ENCODE results near the gene ASTN2.
"Not testable (repeated sequence)": the region's sequence is repeated elsewhere in the genome, so short reads cannot be mapped to it uniquely, and the experiment has no call there.

ASTN2 gene

DNA sequence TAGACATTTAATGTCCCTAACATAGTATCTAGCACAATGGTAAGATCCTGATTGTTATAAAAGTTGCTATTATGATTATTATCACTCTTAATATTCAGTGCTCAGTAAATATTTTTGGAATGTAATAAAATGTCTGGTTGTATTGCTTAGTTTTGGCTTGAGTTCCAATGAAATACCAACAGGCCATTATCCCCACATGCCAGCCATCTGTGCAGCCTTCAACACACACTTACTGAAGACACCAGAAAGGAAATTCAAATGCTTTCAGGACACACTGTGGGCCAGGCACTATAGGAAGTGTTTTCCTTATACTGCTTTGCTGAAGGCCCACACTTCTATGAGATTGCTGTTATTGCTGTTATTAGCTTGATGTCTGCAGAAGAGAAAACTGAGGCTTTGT, 570.2 kb downstream of the ASTN2 start:
- DNase-seq = no peak

GRCh38 chr9:116843863-116844620, 570.8 kb downstream of the ASTN2 start:
- DNase-seq = no peak

DNA sequence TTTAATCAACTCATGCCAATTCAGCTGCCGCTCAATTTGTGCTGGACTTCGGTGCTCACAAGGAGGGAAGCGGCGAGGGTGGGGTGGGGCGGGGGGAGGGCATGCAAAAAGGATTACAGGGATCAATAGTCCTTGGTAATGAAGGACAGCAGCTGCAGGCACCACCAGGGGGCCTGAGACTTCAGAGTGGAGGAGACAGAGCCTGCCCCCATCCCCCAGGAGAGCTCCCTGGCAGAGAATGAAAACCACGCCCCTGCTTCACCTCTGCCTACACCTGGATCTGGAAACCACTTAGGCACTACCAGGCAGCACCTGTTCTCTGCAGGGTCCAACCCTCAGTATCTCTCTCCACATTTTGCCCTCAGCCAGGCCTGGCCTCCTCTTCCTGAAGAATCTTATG, 572.2 kb downstream of the ASTN2 start:
- no peak for DNase-seq

- not testable (repeated sequence) for DNase-seq
Observed at GRCh38 chr9:116838468-116838867, 576.4 kb downstream of the ASTN2 start.

DNA sequence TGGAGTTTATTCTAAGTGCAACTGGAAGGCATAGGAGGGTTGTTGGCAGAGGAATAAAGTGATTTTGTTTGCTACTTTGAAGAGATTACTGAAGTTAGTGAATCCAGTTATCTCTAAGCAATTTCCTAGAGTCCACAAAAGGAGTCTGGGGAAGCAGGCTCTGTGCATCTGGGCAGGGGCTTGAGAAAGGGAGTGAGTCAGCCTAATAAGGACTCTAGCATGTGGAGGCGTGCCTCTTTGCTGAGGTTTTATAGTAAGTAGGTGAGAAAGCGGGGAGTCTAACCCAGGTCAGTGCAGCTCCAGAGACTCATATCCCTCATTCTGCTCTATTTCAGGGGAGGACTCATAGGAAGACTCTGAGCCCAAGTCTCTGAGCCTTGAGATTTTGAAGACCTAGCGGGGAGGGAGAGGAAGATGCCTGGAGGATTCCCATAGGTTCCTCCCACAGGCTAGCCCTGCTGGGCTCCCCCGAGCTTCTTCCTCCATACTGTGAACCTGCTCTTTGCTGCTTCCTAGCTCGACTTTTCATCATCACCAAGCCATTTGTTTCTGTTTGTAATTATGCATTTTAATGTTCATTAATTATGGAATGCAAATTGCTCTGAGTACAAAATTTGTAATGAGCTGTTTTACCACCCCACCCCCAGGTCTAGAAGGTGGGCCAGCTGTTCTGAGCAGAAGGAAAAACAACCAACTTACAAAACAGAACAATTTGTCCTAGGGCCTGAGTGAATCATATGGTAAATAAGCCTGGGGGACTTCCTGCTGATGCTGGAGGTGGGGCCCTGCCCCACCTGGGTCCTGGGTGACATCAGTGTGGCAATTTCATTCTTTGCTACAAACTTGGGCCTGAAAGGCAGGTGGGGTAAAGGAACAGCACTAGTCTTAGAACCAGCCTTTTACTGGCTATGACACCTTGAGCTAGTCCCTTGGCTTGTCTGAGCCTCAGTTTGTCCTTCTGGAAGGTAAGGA, 577.6 kb downstream of the ASTN2 start:
- no peak for DNase-seq

DNA sequence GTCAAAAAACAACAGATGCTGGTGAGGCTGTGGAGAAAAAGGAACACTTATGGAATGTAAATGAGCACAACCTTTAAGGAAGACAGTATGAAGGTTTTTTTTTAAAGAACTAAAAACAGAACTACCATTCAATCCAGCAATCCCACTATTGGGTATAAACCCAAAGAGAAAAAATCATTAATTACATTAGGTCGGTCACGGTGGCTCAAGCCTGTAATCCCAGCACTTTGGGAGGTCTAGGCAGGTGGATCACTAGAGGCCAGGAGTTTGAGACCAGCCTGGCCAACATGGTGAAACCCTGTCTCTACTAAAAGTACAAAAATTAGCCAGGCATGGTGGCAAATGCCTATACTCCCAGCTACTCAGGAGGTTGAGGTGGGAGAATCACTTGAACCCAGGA, 584.5 kb downstream of the ASTN2 start:
- not testable (repeated sequence) for DNase-seq

DNA sequence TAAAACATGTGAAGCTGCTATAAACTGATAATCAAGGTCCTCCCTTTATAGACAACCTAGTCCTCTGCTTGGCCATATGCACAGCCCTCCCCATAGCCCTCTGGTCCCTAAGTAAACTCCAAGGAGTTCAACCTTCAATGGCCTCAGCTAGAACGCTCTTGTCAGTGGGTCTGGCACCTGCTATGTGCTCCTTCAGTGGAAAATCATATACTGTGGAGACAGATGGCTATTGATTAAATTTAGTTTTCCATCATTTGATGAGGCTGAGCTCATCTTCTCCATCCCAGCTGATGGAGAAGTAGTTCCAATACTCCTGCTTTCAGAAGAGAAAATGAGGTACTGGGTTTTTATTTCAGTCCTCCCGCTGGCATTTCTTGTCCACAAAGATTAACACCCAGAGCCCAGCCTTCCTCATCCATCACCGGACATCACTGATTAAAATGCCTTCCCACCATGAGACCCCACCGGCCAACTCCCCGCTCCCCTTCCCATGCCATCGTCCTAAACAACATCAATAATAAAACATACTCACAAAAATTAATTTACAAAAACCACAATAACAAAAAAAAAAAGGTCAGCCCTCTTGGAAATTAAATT, 593.1 kb downstream of the ASTN2 start:
- no peak for DNase-seq

GRCh38 chr9:116819116-116819515, 595.7 kb downstream of the ASTN2 start:
- DNase-seq = no peak

DNA sequence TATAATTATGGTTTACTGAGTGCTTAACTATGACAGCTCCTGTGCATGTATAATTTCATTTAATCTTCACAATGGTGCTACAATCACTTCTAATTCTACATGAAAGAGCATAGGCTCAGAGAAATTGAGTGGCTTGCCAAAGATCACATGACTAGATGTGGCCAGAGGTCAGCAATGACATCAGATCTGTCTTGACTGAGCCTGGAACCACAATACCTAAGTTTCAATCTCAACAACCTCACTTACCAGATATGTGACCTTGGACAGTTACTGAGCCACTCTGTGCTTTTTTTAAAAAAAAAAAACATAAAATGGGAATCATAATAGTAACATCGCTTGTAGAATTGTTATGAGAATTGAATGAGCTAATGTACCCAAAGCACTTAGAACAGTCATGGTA, 597.1 kb downstream of the ASTN2 start:
- DNase-seq = no peak

DNA sequence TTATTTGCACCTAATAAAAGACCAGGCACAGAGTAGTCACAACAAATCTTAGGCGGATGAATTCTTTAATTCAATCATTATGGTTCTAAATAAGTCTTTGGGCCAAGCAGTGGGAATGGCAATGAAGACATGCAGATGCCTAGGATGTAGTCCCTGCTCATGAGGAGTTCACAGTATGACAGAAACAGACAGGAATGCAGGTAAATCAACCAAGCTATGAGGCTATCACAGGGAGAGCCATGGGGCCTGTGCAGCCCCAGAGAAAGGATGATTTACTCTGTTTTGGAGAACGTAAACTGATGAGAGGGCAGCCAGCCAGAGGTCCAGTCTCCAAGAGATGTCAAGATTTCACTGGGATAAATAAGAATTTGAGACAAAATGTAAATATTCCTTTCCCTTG, 598.4 kb downstream of the ASTN2 start:
- DNase-seq = no peak

DNA sequence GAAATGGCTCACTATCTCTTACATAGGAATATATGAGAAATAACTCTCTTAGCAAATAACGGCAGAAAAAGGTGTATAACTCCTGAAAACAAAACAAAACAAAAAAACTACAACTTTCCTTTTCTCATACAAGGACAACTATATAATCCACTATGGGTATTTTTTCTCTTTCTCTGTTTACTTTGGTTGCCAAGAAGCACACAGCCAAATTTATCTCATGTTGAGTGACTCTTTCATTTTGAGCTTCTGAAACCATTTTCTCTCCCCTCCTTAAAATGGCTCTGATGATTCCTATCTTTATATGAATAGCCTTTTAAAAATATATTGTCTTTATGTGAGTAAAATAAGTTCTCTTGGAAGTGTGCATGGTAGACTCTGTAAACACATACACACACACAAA, 599.0 kb downstream of the ASTN2 start:
- no peak for DNase-seq

DNA sequence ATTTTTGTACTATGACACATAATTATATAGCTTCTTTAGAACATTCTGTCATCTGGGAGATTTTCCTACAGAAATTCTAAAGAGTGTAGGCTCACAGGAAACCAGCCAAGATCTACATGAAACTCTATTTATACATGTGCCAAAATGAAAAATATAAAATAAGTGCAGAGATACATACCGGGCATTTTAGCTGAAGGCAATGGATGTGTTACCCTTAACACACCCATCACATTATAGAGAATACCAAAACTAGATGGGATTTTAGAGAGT, 601.9 kb downstream of the ASTN2 start:
- DNase-seq = no peak

DNA sequence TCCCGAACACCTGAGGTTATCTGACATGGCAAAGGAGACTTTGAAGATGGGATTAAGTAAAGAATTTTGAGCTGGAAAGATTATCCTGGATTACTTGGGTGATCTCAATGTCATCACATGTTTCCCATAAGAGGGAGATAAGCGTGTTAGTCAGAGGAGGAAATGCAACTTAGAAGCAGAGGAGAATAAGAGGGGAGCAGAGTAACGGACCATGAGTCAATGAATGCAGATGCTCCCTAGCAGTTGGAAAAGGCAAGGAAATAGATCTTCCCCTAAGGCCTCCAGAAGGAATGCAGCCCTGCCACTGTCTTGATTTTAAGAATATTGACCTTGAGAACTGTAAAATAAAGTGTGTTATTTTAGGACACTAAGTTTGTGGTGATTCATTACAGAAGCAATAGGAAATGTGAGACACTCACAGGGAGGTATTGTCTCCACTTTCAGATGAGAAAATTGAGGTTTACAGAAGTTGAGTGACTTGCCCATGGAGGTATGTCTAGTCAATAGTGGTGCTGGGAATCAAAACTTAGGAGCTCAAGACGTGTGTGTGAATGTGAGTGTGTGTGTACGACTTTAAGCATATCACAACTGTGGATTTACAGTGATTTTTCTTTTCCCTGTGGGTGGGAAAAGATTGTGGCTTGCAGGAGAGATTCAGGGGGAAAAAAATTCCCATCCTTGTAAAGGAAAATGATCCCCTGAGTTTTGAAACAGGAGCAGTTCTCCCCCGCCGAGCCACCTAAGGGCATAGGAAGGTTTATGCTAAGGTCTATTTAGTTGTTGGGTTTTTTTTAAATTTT, 602.4 kb downstream of the ASTN2 start:
- DNase-seq = no peak

- DNase-seq = no peak
Observed at GRCh38 chr9:116809656-116810055, 605.2 kb downstream of the ASTN2 start.

- no peak for DNase-seq
Observed at GRCh38 chr9:116806075-116806474, 608.8 kb downstream of the ASTN2 start.

GRCh38 chr9:116800885-116801284, 614.0 kb downstream of the ASTN2 start:
- no peak for DNase-seq

- no peak for DNase-seq
Observed at GRCh38 chr9:116800074-116800473, 614.8 kb downstream of the ASTN2 start.

- DNase-seq = no peak
Observed at GRCh38 chr9:116798521-116798920, 616.3 kb downstream of the ASTN2 start.

DNA sequence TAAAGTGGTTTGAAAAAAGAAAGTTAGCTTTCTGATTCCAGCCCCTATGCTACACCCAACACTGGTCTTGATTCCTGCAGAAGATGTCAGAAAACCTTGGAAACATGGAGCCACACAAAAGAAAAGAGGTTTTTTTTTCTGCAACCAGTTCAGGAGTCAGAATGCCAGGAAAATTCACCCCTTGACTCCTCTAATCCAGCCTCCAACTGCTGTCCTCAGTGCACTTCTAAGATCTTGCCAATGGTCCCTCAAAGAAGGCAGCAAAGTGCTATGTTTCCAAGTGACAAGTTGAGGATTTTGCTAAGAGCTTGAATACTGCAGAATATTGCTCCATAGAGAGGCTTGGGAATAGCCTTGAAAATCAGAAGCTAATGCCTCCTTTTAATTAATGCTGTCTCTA, 617.6 kb downstream of the ASTN2 start:
- DNase-seq = no peak

DNA sequence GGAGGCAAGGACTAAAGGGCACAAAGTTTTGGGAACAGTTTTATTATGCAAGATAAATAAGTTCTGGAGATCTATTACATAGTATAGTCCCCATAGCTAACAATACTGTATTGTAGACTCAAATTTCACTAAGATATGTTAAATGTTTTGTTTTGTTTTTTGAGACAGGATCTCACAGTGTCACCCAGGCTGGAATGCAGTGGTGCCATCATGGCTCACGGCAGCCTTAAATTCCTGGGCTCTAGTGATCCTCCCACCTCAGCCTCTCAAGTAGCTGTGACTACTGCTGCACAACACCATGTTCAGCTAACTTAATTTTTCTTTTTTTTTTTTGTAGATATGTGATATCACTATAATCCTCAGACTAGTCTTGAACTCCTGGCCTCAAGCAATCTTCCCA, 618.2 kb downstream of the ASTN2 start:
- no peak for DNase-seq

- DNase-seq = no peak
Observed at GRCh38 chr9:116795821-116796220, 619.0 kb downstream of the ASTN2 start.

GRCh38 chr9:116792271-116792670, 622.6 kb downstream of the ASTN2 start:
- DNase-seq = no peak

- no peak for DNase-seq
Observed at GRCh38 chr9:116791326-116791725, 623.5 kb downstream of the ASTN2 start.
